ENCODE results near the gene COQ4.

DNA sequence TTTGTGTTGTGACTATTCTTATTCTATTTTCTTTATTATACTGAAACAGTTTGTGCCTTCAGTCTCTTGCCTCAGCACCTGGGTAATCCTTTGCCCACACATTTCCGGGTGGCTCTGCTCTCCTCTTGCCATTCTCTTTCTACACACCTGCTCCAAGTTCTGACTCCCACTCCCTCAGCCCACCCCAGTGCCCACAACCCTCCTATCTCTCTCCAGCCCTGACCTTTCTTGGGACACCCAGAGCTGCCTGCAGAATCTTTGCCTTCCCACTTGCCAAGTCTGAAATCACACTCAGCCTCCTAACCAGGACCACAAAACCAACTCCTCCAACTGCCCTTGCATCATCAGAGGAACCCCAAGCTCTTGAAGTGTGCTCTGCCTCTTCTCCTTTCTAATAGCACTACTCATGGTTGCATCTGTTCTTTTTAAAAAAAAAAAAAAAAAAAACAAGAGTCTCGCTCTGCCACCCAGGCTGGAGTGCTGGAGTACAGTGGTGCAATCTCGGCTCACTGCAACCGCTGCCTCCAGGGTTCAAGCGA lies 42.5 kb upstream of the COQ4 start:
- no peak for TF ChIP-seq POLR2A (IDR thresholded peaks at IDR 0.05)
- TF ChIP-seq, protein P1, sequence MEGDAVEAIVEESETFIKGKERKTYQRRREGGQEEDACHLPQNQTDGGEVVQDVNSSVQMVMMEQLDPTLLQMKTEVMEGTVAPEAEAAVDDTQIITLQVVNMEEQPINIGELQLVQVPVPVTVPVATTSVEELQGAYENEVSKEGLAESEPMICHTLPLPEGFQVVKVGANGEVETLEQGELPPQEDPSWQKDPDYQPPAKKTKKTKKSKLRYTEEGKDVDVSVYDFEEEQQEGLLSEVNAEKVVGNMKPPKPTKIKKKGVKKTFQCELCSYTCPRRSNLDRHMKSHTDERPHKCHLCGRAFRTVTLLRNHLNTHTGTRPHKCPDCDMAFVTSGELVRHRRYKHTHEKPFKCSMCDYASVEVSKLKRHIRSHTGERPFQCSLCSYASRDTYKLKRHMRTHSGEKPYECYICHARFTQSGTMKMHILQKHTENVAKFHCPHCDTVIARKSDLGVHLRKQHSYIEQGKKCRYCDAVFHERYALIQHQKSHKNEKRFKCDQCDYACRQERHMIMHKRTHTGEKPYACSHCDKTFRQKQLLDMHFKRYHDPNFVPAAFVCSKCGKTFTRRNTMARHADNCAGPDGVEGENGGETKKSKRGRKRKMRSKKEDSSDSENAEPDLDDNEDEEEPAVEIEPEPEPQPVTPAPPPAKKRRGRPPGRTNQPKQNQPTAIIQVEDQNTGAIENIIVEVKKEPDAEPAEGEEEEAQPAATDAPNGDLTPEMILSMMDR (IDR thresholded peaks at IDR 0.05): no peak

Data from esophagus squamous epithelium (tissue), 4 donors.